ENCODE measurements around the gene FBF1. TPM values are rescaled to one million over a fixed set of nuclear protein-coding genes. Genes with fewer than 3 reads are reported as not detected.
A peak's percentile ranks its signal among the peaks of the same experiment; 100 is the strongest.
"Not testable (repeated sequence)": the region's sequence is repeated elsewhere in the genome, so short reads cannot be mapped to it uniquely, and the experiment has no call there.

The FBF1 gene
- total RNA-seq, 1 experiment from 2014 or later, result 22.8 TPM

- ATAC-seq, result peak; percentile 47
- Histone ChIP-seq H3K4me2 (ENCODE audit: low read length) (peak overlapping the region; percentile 73), H3K9me3 (ENCODE audit: control insufficient read depth in 1 of 2, insufficient read depth in 1 of 2, low read depth in 1 of 2, low read length in 2 of 2) (no peaks in the 10 kb centered on the region), H3K9ac (ENCODE audit: low read length) (peak overlapping the region; percentile 61), H4K20me1 (ENCODE audit: insufficient read depth) (no peaks in the 10 kb centered on the region), H3K36me3 (ENCODE audit: control insufficient read depth in 1 of 2, insufficient read depth in 2 of 2, low read length in 2 of 2) (peaks cover 0 to 4% of the 10 kb centered on the region in 2 experiments; a peak in 1 of 4 replicates), H2AFZ (ENCODE audit: low read depth, low read length, poor library complexity, severe bottlenecking) (no peak overlapping the region), H3K4me1 (ENCODE audit: control insufficient read depth in 1 of 2, insufficient read depth in 2 of 2, low read length in 2 of 2) (peaks cover 68 to 84% of the 10 kb centered on the region in 2 experiments), H3K27me3 (ENCODE audit: insufficient read depth, low read length) (no peaks in the 10 kb centered on the region), H3K27ac (ENCODE audit: low read depth, low read length) (peak overlapping the region; percentile 99), H3K9me2 (ENCODE audit: insufficient read depth) (no peaks in the 10 kb centered on the region), H3K79me2 (ENCODE audit: insufficient read depth, low read length) (peaks cover 23% of the 10 kb centered on the region), H3K4me3 (replicated peaks in 1 of 2; ENCODE audit: low read depth in 1 of 2, low read length in 2 of 2) (peak overlapping the region in 1 of 2 experiments; percentile 24; a peak in 2 of 4 replicates)
- POLR2A ChIA-PET, result interaction anchor here (0.5 to 5.0 kb wide), 9 partner anchors 9 to 96 kb away, joined by 3 to 27 read pairs (median 6); a partner anchor contains a TSS
- RAD21 ChIA-PET (ENCODE audit: low non-redundant PET in 1 of 2, low total read pairs in 2 of 2, uncharacterized antibody in 2 of 2, unreplicated experiment in 2 of 2), result interaction anchor here (0.6 to 1.1 kb wide), 3 partner anchors 17 to 23 kb away, joined by 3 to 4 read pairs (median 4); partner anchors contain the start of gene WBP2 (in 2 of the 2)
- DNase-seq (ENCODE audit: low read depth, low spot score), result no peak
- TF ChIP-seq EGR1 (IDR thresholded peaks at IDR 0.05; ENCODE audit: low read depth), result no peak
- no peak for TF ChIP-seq CBX3 (IDR thresholded peaks at IDR 0.05; ENCODE audit: low read depth)
- TF ChIP-seq SP1 (IDR thresholded peaks at IDR 0.05; ENCODE audit: low read depth), result no peak
- no peak for TF ChIP-seq POLR2A (IDR thresholded peaks at IDR 0.05; ENCODE audit: borderline replicate concordance, extremely low read depth, insufficient read depth, insufficient read length)
- TF ChIP-seq YY1 (IDR thresholded peaks at IDR 0.05; ENCODE audit: extremely low read depth, insufficient replicate concordance, low read depth, low read length), result peak; percentile 24
- peak; percentile 44; the same call in 1 of the 2 replicates for TF ChIP-seq POLR2AphosphoS5 (IDR thresholded peaks at IDR 0.05; ENCODE audit: low read depth, low read length)
- no peak for TF ChIP-seq FOSL1 (IDR thresholded peaks at IDR 0.05; ENCODE audit: low read depth)
- peak; percentile 52; the same call in 1 of the 2 replicates for TF ChIP-seq ZFX (IDR thresholded peaks at IDR 0.05)
- CTCF ChIA-PET, result interaction anchor here (0.8 to 5.0 kb wide), 4 partner anchors 10 to 128 kb away, joined by 3 to 52 read pairs (median 8); partner anchors contain the start of genes CDK3 and WBP2
- intact Hi-C loops (cut with micrococcal nuclease), result no loop called here
- BruUV-seq (replicated peaks), result no TSS peak
Measured at GRCh38 chr17:75872434-75873351, 68.1 kb downstream of the FBF1 start.

DNA sequence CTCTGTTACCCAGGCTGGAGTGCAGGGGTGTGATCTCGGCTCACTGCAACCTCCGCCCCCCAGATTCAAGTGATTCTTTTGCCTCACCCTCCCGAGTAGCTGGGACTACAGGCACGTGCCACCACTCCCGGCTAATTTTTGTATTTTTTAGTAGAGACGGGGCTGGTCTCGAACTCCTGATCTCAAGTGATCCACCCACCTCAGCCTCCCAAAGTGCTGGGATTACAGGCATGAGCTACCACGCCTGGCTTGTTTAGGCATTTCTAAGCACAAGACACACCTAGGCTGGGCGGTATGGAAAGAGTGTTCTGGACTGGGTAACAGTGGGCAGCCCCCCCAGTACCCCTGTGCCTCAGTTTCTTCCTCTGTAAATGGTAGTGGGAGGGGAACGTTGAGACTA lies 70.6 kb downstream of the FBF1 start:
- H4K20me1 ChIP-seq (ENCODE audit: insufficient read depth); H2AFZ ChIP-seq (ENCODE audit: low read depth, low read length, poor library complexity, severe bottlenecking); H3K27me3 ChIP-seq (ENCODE audit: insufficient read depth, low read length); H3K4me3 ChIP-seq (replicated peaks in 1 of 2; ENCODE audit: low read depth in 1 of 2, low read length in 2 of 2); RAD21 ChIA-PET (ENCODE audit: low non-redundant PET in 1 of 2, low total read pairs in 2 of 2, uncharacterized antibody in 2 of 2, unreplicated experiment in 2 of 2); H3K9me2 ChIP-seq (ENCODE audit: insufficient read depth); DNase-seq (ENCODE audit: low read depth, low spot score); H3K36me3 ChIP-seq (ENCODE audit: control insufficient read depth in 1 of 2, insufficient read depth in 2 of 2, low read length in 2 of 2); intact Hi-C loops (cut with micrococcal nuclease); BruUV-seq (replicated peaks); H3K79me2 ChIP-seq (ENCODE audit: insufficient read depth, low read length); ATAC-seq; H3K9me3 ChIP-seq (ENCODE audit: control insufficient read depth in 1 of 2, insufficient read depth in 1 of 2, low read depth in 1 of 2, low read length in 2 of 2); H3K9ac ChIP-seq (ENCODE audit: low read length): not testable (repeated sequence)
- ChIA-PET CTCF (interaction anchor here (2.1 to 5.0 kb wide), 2 partner anchors 10 to 15 kb away, joined by 5 to 52 read pairs; partner anchors contain the start of gene WBP2), POLR2A (interaction anchor here (0.6 to 5.0 kb wide), 5 partner anchors 15 to 94 kb away, joined by 3 to 27 read pairs (median 7); partner anchors contain the start of genes TRIM65 and WBP2)
- Histone ChIP-seq H3K27ac (ENCODE audit: low read depth, low read length) (peak overlapping the region; percentile 54; the same call in 1 of the 2 replicates), H3K4me1 (ENCODE audit: control insufficient read depth in 1 of 2, insufficient read depth in 2 of 2, low read length in 2 of 2) (peaks cover 51 to 62% of the 10 kb centered on the region in 2 experiments), H3K4me2 (ENCODE audit: low read length) (peak overlapping the region; percentile 44; the same call in 1 of the 2 replicates)

All from HCT116 (cell line).